NT2/D1 (cell line): Measurements from ENCODE around the gene EPS15.

ENCODE experiments used
- SUZ12 ChIP-seq: IDR thresholded peaks from 2 replicates; pipeline ENCODE4 v1.6.1; 2011; ENCODE audit not compliant: insufficient read length, insufficient read depth; ENCODE audit errors: extremely low read depth
- YY1 ChIP-seq: IDR thresholded peaks from 2 replicates; pipeline ENCODE4 v1.6.1; 2011; ENCODE audit not compliant: insufficient read length, insufficient read depth
- ZNF274 ChIP-seq: IDR thresholded peaks from 2 replicates; pipeline ENCODE4 v1.6.1; 2011; ENCODE audit warnings: mild to moderate bottlenecking, low read depth, low read length

- no peak for TF ChIP-seq ZNF274
- no peak for TF ChIP-seq YY1
- no peak for TF ChIP-seq SUZ12
Measured at GRCh38 chr1:51310871-51311613, 208.0 kb downstream of the EPS15 start.
